H1 (cell line): ENCODE results near the gene SEC14L5. TPM values are rescaled to one million over a fixed set of nuclear protein-coding genes. Genes with fewer than 3 reads are reported as not detected.

Source experiments
- CTCF ChIA-PET: fragments of 300-600 bp; sonication (Branson Sonifier 250); formaldehyde crosslinking; loops from one replicate; lab custom pipeline; 2021; ENCODE audit not compliant: partially characterized antibody; lab: Charles Lee
- POLR2A ChIA-PET: fragments of 300-600 bp; sonication (Branson Sonifier 250); formaldehyde crosslinking; loops from one replicate; lab custom pipeline; 2021; ENCODE audit warnings: inconsistent platforms; ENCODE audit not compliant: partially characterized antibody; lab: Charles Lee
- DNase-seq, 2 experiments: peaks; one replicate each; pipeline versions ENCODE4 v3.0.0 to v3.0.0-alpha.2; 2010 to 2022; ENCODE audit warnings: low spot score in 2 of 2, low read depth in 1 of 2, mixed read lengths in 1 of 2
- FAIRE-seq: peaks from 2 replicates; lab custom pipeline; 2011; peaks lifted over from hg19 to GRCh38; lab: Jason Lieb, UNC
- H2AFZ ChIP-seq: 2 replicates; pipeline ENCODE4 v1.8.1; 2012; ENCODE audit warnings: low read length, inconsistent platforms
- H2AK5ac ChIP-seq: 2 replicates; pipeline ENCODE4 v1.6.1; 2013; ENCODE audit warnings: low read depth, low read length
- H2BK120ac ChIP-seq: replicated peaks from 2 replicates; pipeline ENCODE3; 2013; ENCODE audit warnings: low read depth, low read length, inconsistent platforms
- H2BK12ac ChIP-seq: 2 replicates; pipeline ENCODE4 v1.6.1; 2013; ENCODE audit warnings: low read depth, low read length
- H2BK15ac ChIP-seq: 2 replicates; pipeline ENCODE4 v1.6.1; 2013; ENCODE audit warnings: low read length
- H2BK20ac ChIP-seq: 2 replicates; pipeline ENCODE4 v1.6.1; 2013; ENCODE audit warnings: low read length
- H2BK5ac ChIP-seq: 2 replicates; pipeline ENCODE4 v1.6.1; 2013; ENCODE audit warnings: low read depth, low read length
- H3K14ac ChIP-seq: 2 replicates; pipeline ENCODE4 v1.6.1; 2013; ENCODE audit warnings: inconsistent platforms; ENCODE audit not compliant: insufficient read length
- H3K18ac ChIP-seq: 2 replicates; pipeline ENCODE4 v1.6.1; 2013; ENCODE audit warnings: low read length; ENCODE audit errors: extremely low read depth
- H3K23ac ChIP-seq: 2 replicates; pipeline ENCODE4 v1.6.1; 2013; ENCODE audit warnings: inconsistent platforms; ENCODE audit not compliant: insufficient read length
- H3K23me2 ChIP-seq: 2 replicates; pipeline ENCODE4 v1.6.1; 2013; ENCODE audit warnings: low read depth, low read length
- H3K27ac ChIP-seq: 2 replicates; pipeline ENCODE4 v1.6.1; 2011; ENCODE audit warnings: low read depth, low read length, inconsistent platforms
- H3K27me3 ChIP-seq, 4 experiments: replicated peaks in 1 of 4; 1 replicate in 1 of 4; 2 replicates in 3 of 4; pipeline versions ENCODE4 v1.6.1 to v1.8.1; 2011 to 2013; ENCODE audit warnings: low read length in 3 of 4, mild to moderate bottlenecking in 3 of 4, inconsistent platforms in 2 of 4, mixed read lengths in 2 of 4, moderate library complexity in 1 of 4; ENCODE audit not compliant: control insufficient read depth in 3 of 4, insufficient read depth in 3 of 4; ENCODE audit errors: extremely low read depth in 1 of 4
- H3K36me3 ChIP-seq, 4 experiments: 2 replicates each; pipeline versions ENCODE4 v1.6.1 to v1.8.1; 2011 to 2013; ENCODE audit warnings: mild to moderate bottlenecking in 4 of 4, low read length in 3 of 4, moderate library complexity in 2 of 4, control low read depth in 1 of 4, inconsistent platforms in 1 of 4; ENCODE audit not compliant: insufficient read depth in 4 of 4, control insufficient read depth in 2 of 4
- H3K4ac ChIP-seq: replicated peaks from 2 replicates; pipeline ENCODE3; 2013; ENCODE audit warnings: low read length, low read depth, mixed read lengths, inconsistent platforms; ENCODE audit not compliant: insufficient read length
- H3K4me1 ChIP-seq, 4 experiments: replicated peaks in 1 of 4; 1 replicate in 1 of 4; 2 replicates in 3 of 4; pipeline versions ENCODE4 v1.6.1 to v1.8.1; 2011 to 2013; ENCODE audit warnings: low read length in 3 of 4, inconsistent platforms in 2 of 4, mixed read lengths in 1 of 4; ENCODE audit not compliant: insufficient read depth in 4 of 4, control insufficient read depth in 3 of 4
- H3K4me2 ChIP-seq, 2 experiments: 2 replicates each; pipeline versions ENCODE4 v1.6.1 to v1.8.1; 2011 to 2013; ENCODE audit warnings: low read depth in 2 of 2, low read length in 2 of 2, control low read depth in 1 of 2, inconsistent platforms in 1 of 2, mild to moderate bottlenecking in 1 of 2; ENCODE audit not compliant: insufficient read depth in 1 of 2
- H3K4me3 ChIP-seq, 4 experiments: fragments of 200-600, 300-600 bp in 1 of 4; sonication (generic), shearing (Covaris generic), sonication (Bioruptor Twin) in 1 of 4; 2 replicates each; pipeline versions ENCODE4 v1.5.1 to v1.8.1; 2011 to 2016; ENCODE audit warnings: low read length in 4 of 4, low read depth in 3 of 4, control low read depth in 2 of 4, inconsistent platforms in 2 of 4, mild to moderate bottlenecking in 2 of 4, mixed read lengths in 1 of 4, moderate library complexity in 1 of 4; ENCODE audit not compliant: insufficient read depth in 2 of 4; ENCODE audit errors: extremely low read depth in 1 of 4
- H3K56ac ChIP-seq: replicated peaks from 2 replicates; pipeline ENCODE3; 2013; ENCODE audit warnings: low read depth, mild to moderate bottlenecking, mixed read lengths, low read length, inconsistent platforms; ENCODE audit not compliant: insufficient read length
- H3K79me1 ChIP-seq: 2 replicates; pipeline ENCODE4 v1.6.1; 2013; ENCODE audit warnings: low read depth, low read length, control low read depth
- H3K79me2 ChIP-seq, 2 experiments: 2 replicates each; pipeline versions ENCODE4 v1.6.1 to v1.8.1; 2012 to 2013; ENCODE audit warnings: low read length in 2 of 2, mild to moderate bottlenecking in 2 of 2, inconsistent platforms in 1 of 2; ENCODE audit not compliant: insufficient read depth in 2 of 2, control insufficient read depth in 1 of 2
- H3K9ac ChIP-seq, 4 experiments: replicated peaks in 1 of 4; 1 replicate in 1 of 4; 2 replicates in 3 of 4; pipeline versions ENCODE4 v1.6.1 to v1.8.1; 2011 to 2013; ENCODE audit warnings: low read depth in 3 of 4, low read length in 3 of 4, control low read depth in 2 of 4, mild to moderate bottlenecking in 2 of 4, moderate library complexity in 2 of 4, inconsistent platforms in 1 of 4; ENCODE audit errors: extremely low read depth in 1 of 4
- H3K9me3 ChIP-seq, 2 experiments: 2 replicates each; pipeline versions ENCODE4 v1.6.1 to v1.8.1; 2012 to 2013; ENCODE audit warnings: mild to moderate bottlenecking in 2 of 2, moderate library complexity in 2 of 2, control low read depth in 1 of 2, inconsistent platforms in 1 of 2, low read depth in 1 of 2, low read length in 1 of 2, mixed read lengths in 1 of 2; ENCODE audit not compliant: insufficient read depth in 2 of 2
- H4K20me1 ChIP-seq, 2 experiments: replicated peaks in 1 of 2; 2 replicates each; pipeline versions ENCODE3 to v1.8.1; 2011 to 2013; ENCODE audit warnings: inconsistent platforms in 2 of 2, low read length in 2 of 2, mild to moderate bottlenecking in 1 of 2; ENCODE audit not compliant: insufficient read depth in 2 of 2, control insufficient read depth in 1 of 2
- H4K5ac ChIP-seq: 2 replicates; pipeline ENCODE4 v1.6.1; 2013; ENCODE audit warnings: low read length, low read depth, mixed read lengths, inconsistent platforms; ENCODE audit not compliant: insufficient read length
- H4K8ac ChIP-seq: 2 replicates; pipeline ENCODE4 v1.8.0; 2013; ENCODE audit warnings: mild to moderate bottlenecking, moderate library complexity, low read length, inconsistent platforms; ENCODE audit not compliant: insufficient read depth; ENCODE audit errors: extremely low read depth
- H4K91ac ChIP-seq: replicated peaks from 2 replicates; pipeline ENCODE3; 2013; ENCODE audit warnings: low read length, mixed read lengths, inconsistent platforms; ENCODE audit not compliant: insufficient read length
- KDM1A ChIP-seq: fragments of 200-600, 300-600 bp; sonication (generic); IDR thresholded peaks from 2 replicates; pipeline ENCODE4 v1.7.1; 2016; ENCODE audit warnings: mild to moderate bottlenecking, low read length, borderline replicate concordance
- SP2 ChIP-seq: IDR thresholded peaks from 2 replicates; pipeline ENCODE4 v1.6.1; 2012; ENCODE audit warnings: mild to moderate bottlenecking, low read length, inconsistent platforms
- WGBS, 2 experiments: shearing (Covaris generic) in 1 of 2; methylation state at CpG; one replicate each; pipeline versions ENCODE4 v1.1.6 to v1.1.7; 2013 to 2015; ENCODE audit warnings: low lambda C conversion rate in 2 of 2, mixed read lengths in 2 of 2, inconsistent platforms in 1 of 2, low coverage in 1 of 2, missing lambda C conversion rate in 1 of 2; ENCODE audit not compliant: insufficient replicate concordance in 2 of 2, insufficient coverage in 1 of 2, insufficient read length in 1 of 2; ENCODE audit errors: extremely low coverage in 1 of 2, missing lambda C conversion rate in 1 of 2; 5-methylcytosine and 5-hydroxymethylcytosine counted together
- polyA plus RNA-seq, 7 experiments: library from polyadenylated mRNA; depleted of rRNA in 3 of 7; stranded (reverse) in 5 of 7; unstranded in 2 of 7; fragments of >200 nt in 5 of 7; fragments of 200-250 nt in 2 of 7; gene quantifications; 1 replicate in 5 of 7; 2 replicates in 1 of 7; 4 replicates in 1 of 7; pipeline versions ENCODE4 v1.2.1 to v1.2.3, GENCODE V29; 2011 to 2013; ENCODE audit warnings: missing spikeins in 2 of 7, mixed read lengths in 2 of 7
- total RNA-seq: library from RNA; stranded (reverse); fragmentation: NEBNext Ultra II Directional; extraction: Animal tissue kit (Norgen Biotek cat#: 25700); gene quantifications from 2 replicates; pipeline ENCODE4 v1.2.1, GENCODE V29; 2021

Gene SEC14L5
- total and polyA plus RNA-seq, 2 of the 8 experiments (the other 6 are each of a cell fraction or from before 2014, with no cell fraction given): 1.9 to 3.0 TPM

DNA sequence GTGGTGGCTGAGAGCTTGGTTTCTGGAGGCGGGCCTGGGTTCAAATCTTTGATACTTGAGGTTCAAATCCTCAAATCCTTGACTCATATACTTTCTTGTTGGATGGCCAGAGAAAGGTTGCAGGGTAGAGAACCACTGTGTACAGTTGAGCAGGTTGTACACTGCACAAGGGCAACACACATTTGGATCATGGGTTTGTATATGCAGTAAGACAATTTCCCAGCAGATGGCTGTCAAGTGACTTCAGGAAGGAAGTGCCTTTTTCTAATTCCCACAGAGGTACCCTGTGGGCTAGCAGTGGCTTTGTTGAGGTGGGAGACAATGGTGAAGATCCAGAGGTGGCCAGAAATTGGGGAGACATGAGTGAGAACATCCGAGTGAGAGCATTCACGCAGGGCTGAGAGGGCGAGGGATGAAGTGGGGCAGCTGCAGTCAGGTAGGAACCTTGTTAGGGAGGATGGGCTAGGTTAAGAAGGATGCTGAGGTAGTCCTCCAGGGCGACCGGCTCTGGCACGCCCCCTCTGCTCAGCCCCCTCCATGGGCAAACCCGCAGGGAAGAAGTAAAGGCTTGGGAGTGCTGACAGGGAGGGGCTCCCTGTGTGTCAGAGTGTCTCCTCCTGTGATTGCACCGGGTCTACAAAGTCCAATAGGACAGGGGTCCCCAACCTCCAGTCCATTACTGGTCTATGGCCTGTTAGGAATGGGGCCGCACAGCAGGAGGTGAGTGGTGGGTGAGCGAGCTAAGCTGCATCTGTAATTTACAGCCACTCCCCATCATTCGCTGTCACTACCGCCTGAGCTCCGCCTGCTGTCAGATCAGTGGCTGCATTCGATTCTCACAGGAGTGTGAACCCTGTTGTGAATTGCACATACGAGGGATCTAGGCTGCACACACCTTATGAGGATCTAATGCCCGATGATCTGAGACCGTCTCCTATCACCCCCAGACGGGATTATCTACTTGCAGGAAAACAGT, 104.9 kb downstream of the SEC14L5 start:
- no peak overlapping the region for H3K27ac ChIP-seq
- H3K23ac ChIP-seq: no peak overlapping the region
- no peak overlapping the region for H2AFZ ChIP-seq
- no peak overlapping the region for H3K18ac ChIP-seq
- no peak overlapping the region for H2BK120ac ChIP-seq
- H3K79me2 ChIP-seq: no peaks in the 10 kb centered on the region
- TF ChIP-seq KDM1A (0 out of 2 replicates have a peak, but pooled peaks have one; percentile 54), SP2 (no peak)
- H3K9me3 ChIP-seq: no peaks in the 10 kb centered on the region
- H4K8ac ChIP-seq: no peak overlapping the region
- peak overlapping the region; percentile 35; the same call in 1 of the 2 replicates for H2BK5ac ChIP-seq
- no peak for FAIRE-seq
- peak overlapping the region; percentile 40; the same call in 1 of the 2 replicates for H2BK20ac ChIP-seq
- no peak overlapping the region for H3K14ac ChIP-seq
- no peak overlapping the region for H3K4me2 ChIP-seq
- no peaks in the 10 kb centered on the region for H3K36me3 ChIP-seq
- no peaks in the 10 kb centered on the region; the same call in 1 of the 2 replicates for H3K23me2 ChIP-seq
- 0 out of 2 replicates have a peak overlapping the region, but pooled peaks have one; percentile 7 for H2BK12ac ChIP-seq
- no peak overlapping the region for H3K56ac ChIP-seq
- no peak overlapping the region for H4K5ac ChIP-seq
- ChIA-PET POLR2A (interaction anchor here (0.8 to 2.0 kb wide), 5 partner anchors 9 to 16 kb away, joined by 3 to 5 read pairs (median 4); no protein-coding TSS in a partner anchor), CTCF (interaction anchor here (0.6 to 28.8 kb wide), 3 partner anchors 9 to 37 kb away, joined by 4 to 625 read pairs (median 6); partner anchors contain the start of gene ALG1)
- H3K79me1 ChIP-seq: no peaks in the 10 kb centered on the region
- H4K91ac ChIP-seq: no peak overlapping the region
- 82% methylated on average over 19 of the region's 19 CpGs; no CpG with 5 or more reads in 1 of the 2 experiments for WGBS, 2 experiments
- no peak overlapping the region for H3K4me3 ChIP-seq
- peaks cover 0 to 23% (median 14%) of the 10 kb centered on the region in 4 experiments; a peak in 6 of 7 replicates for H3K4me1 ChIP-seq
- no peak overlapping the region for H3K4ac ChIP-seq
- H3K9ac ChIP-seq: no peak overlapping the region; a peak in 1 of 7 replicates
- no peak for DNase-seq
- H2BK15ac ChIP-seq: 0 out of 2 replicates have a peak overlapping the region, but pooled peaks have one; percentile 12
- H2AK5ac ChIP-seq: peak overlapping the region; percentile 90; the same call in 1 of the 2 replicates
- H3K27me3 ChIP-seq: no peaks in the 10 kb centered on the region
- no peaks in the 10 kb centered on the region for H4K20me1 ChIP-seq
